HepG2 (cell line): Measurements from ENCODE around the gene SGK1. TPM values are rescaled to one million over a fixed set of nuclear protein-coding genes. Genes with fewer than 3 reads are reported as not detected.

Source experiments
- ATAC-seq: fragments of 200-7000 bp; cut with Tn5 transposase; 3 replicates; pipeline ENCODE4 v1.9.1; 2020; ENCODE audit warnings: mild to moderate bottlenecking, moderate library complexity
- BruUV-seq: library from RNA; stranded (reverse); fragments of 400-500 nt; replicated peaks from 2 replicates; lab custom pipeline; 2021; lab: Mats Ljungman, UMichigan
- CTCF ChIA-PET: fragments of 300-600 bp; formaldehyde crosslinking; extraction: SDS; loops from one replicate; lab custom pipeline; 2021; ENCODE audit warnings: low total read pairs, inconsistent platforms, low intra/inter-chr PET ratio; lab: Yijun Ruan, JAX
- POLR2A ChIA-PET: fragments of 350-600 bp; sonication (Branson Sonifier 250); formaldehyde crosslinking; loops from one replicate; lab custom pipeline; 2020; ENCODE audit warnings: antibody characterized with exemption, inconsistent platforms; lab: Yijun Ruan, JAX
- DNase-seq: peaks from one replicate; pipeline ENCODE4 v3.0.0-alpha.2; 2015; ENCODE audit warnings: low spot score
- FAIRE-seq: peaks from 3 replicates; lab custom pipeline; 2011; peaks lifted over from hg19 to GRCh38; lab: Jason Lieb, UNC
- H2AFZ ChIP-seq: one replicate; pipeline ENCODE4 v1.6.1; 2011; ENCODE audit warnings: low read length, inconsistent platforms
- H3K27ac ChIP-seq: fragments of 300-600 bp; 3 replicates; pipeline ENCODE4 v1.8.0; 2011; ENCODE audit warnings: mixed run types, mild to moderate bottlenecking, mixed read lengths, low read length, inconsistent platforms; ENCODE audit not compliant: insufficient read depth; ENCODE audit errors: extremely low read length
- H3K27me3 ChIP-seq, 2 experiments: fragments of 200-600 bp in 1 of 2; 2 replicates in 1 of 2; 3 replicates in 1 of 2; pipeline versions ENCODE4 v1.6.0 to v1.8.0; 2011; ENCODE audit warnings: low read length in 2 of 2, mild to moderate bottlenecking in 2 of 2, moderate library complexity in 2 of 2, inconsistent platforms in 1 of 2; ENCODE audit not compliant: insufficient read depth in 2 of 2, control insufficient read depth in 1 of 2
- H3K36me3 ChIP-seq, 2 experiments: fragments of 200-600 bp in 1 of 2; replicated peaks in 1 of 2; 2 replicates in 1 of 2; 3 replicates in 1 of 2; pipeline versions ENCODE4 v1.5.1 to v1.8.0; 2011; ENCODE audit warnings: low read length in 2 of 2, inconsistent platforms in 1 of 2; ENCODE audit not compliant: insufficient read depth in 2 of 2, control insufficient read depth in 1 of 2
- H3K4me1 ChIP-seq: 2 replicates; pipeline ENCODE4 v1.5.1; 2012; ENCODE audit warnings: low read length, inconsistent platforms; ENCODE audit not compliant: insufficient read depth
- H3K4me2 ChIP-seq: 2 replicates; pipeline ENCODE4 v1.6.0; 2011; ENCODE audit warnings: low read depth, low read length, inconsistent platforms
- H3K4me3 ChIP-seq, 3 experiments: fragments of 200-600 bp in 1 of 3; sonication (generic), shearing (Covaris generic) in 1 of 3; replicated peaks in 1 of 3; 2 replicates each; pipeline ENCODE4 v1.5.1; 2011 to 2016; ENCODE audit warnings: low read length in 3 of 3, inconsistent platforms in 2 of 3, low read depth in 2 of 3, mild to moderate bottlenecking in 2 of 3, control low read depth in 1 of 3, mixed read lengths in 1 of 3; ENCODE audit not compliant: insufficient read depth in 1 of 3
- H3K79me2 ChIP-seq: one replicate; pipeline ENCODE4 v1.6.1; 2011; ENCODE audit warnings: low read length, inconsistent platforms; ENCODE audit not compliant: insufficient read depth
- H3K9ac ChIP-seq: 2 replicates; pipeline ENCODE4 v1.6.0; 2011; ENCODE audit warnings: mild to moderate bottlenecking, low read depth, low read length, inconsistent platforms; ENCODE audit not compliant: insufficient read depth
- H3K9me3 ChIP-seq: 2 replicates; pipeline ENCODE4 v1.5.1; 2012; ENCODE audit warnings: mild to moderate bottlenecking, low read length
- H4K20me1 ChIP-seq: 2 replicates; pipeline ENCODE4 v1.6.0; 2011; ENCODE audit warnings: inconsistent platforms, mild to moderate bottlenecking, low read length, moderate library complexity; ENCODE audit not compliant: insufficient read depth
- CEBPG ChIP-seq: IDR thresholded peaks from 2 replicates; pipeline ENCODE4 v1.6.1; 2016
- ESRRA ChIP-seq: sonication (generic); formaldehyde crosslinking; IDR thresholded peaks from 2 replicates; pipeline ENCODE4 v1.5.1; 2020; ENCODE audit warnings: mild to moderate bottlenecking, low read depth, missing genetic modification reagents
- GTF2F1 ChIP-seq: fragments of 150-350 bp; IDR thresholded peaks from 2 replicates; pipeline ENCODE4 v1.6.1; 2014; ENCODE audit warnings: low read length
- HHEX ChIP-seq: IDR thresholded peaks from 2 replicates; pipeline ENCODE4 v1.6.1; 2016; ENCODE audit warnings: control low read depth
- JUNB ChIP-seq: sonication (generic); formaldehyde crosslinking; IDR thresholded peaks from 2 replicates; pipeline ENCODE4 v1.8.0; 2022; ENCODE audit warnings: missing genetic modification reagents, mild to moderate bottlenecking, borderline replicate concordance
- KMT2A ChIP-seq: sonication (generic); formaldehyde crosslinking; IDR thresholded peaks from 2 replicates; pipeline ENCODE4 v1.4.0; 2020; ENCODE audit warnings: missing genetic modification reagents
- NCOA2 ChIP-seq: sonication (generic); formaldehyde crosslinking; IDR thresholded peaks from 2 replicates; pipeline ENCODE4 v1.8.0; 2022; ENCODE audit warnings: inconsistent platforms
- NPAS2 ChIP-seq: sonication (generic); formaldehyde crosslinking; IDR thresholded peaks from 2 replicates; pipeline ENCODE4 v1.8.0; 2022; ENCODE audit warnings: mild to moderate bottlenecking, missing genetic modification reagents, borderline replicate concordance
- TFDP2 ChIP-seq: sonication (generic); formaldehyde crosslinking; IDR thresholded peaks from 2 replicates; pipeline ENCODE4 v1.4.0; 2020; ENCODE audit warnings: missing genetic modification reagents
- ZFP36L2 ChIP-seq: sonication (generic); formaldehyde crosslinking; IDR thresholded peaks from 2 replicates; pipeline ENCODE4 v1.4.0; 2020; ENCODE audit warnings: missing genetic modification reagents
- ZNF264 ChIP-seq: sonication (generic); formaldehyde crosslinking; IDR thresholded peaks from 2 replicates; pipeline ENCODE4 v1.4.0; 2020; ENCODE audit warnings: missing genetic modification reagents
- ZNF407 ChIP-seq: sonication (generic); formaldehyde crosslinking; IDR thresholded peaks from one replicate; pipeline ENCODE4 v1.5.1; 2020; ENCODE audit warnings: mild to moderate bottlenecking, missing genetic modification reagents; ENCODE audit errors: not compliant biosample characterization
- ZNF563 ChIP-seq: sonication (generic); formaldehyde crosslinking; IDR thresholded peaks from 2 replicates; pipeline ENCODE4 v1.8.0; 2022; ENCODE audit warnings: mild to moderate bottlenecking, moderate library complexity, missing genetic modification reagents
- ZNF775 ChIP-seq: sonication (generic); formaldehyde crosslinking; IDR thresholded peaks from 2 replicates; pipeline ENCODE4 v1.4.0; 2020; ENCODE audit warnings: missing genetic modification reagents, mild to moderate bottlenecking, moderate library complexity, borderline replicate concordance
- WGBS: methylation state at CpG from one replicate; pipeline ENCODE4 v1.1.6; 2017; ENCODE audit warnings: low lambda C conversion rate; 5-methylcytosine and 5-hydroxymethylcytosine counted together
- in situ Hi-C: cut with HindIII; loops from 2 replicates; pipeline ENCODE4 v1.10.0; 2017; ENCODE audit warnings: low pct_unique_long_range_greater_than_20kb; ENCODE audit not compliant: extremely low pct_ligation_motif_present
- intact Hi-C: fragments of 100-400 bp; cut with micrococcal nuclease; formaldehyde crosslinking; loops from one replicate; pipeline ENCODE4 v1.10.0; 2022; ENCODE audit not compliant: unreplicated experiment
- polyA plus RNA-seq, 8 experiments: library from polyadenylated mRNA; depleted of rRNA in 3 of 8; stranded (reverse) in 7 of 8; unstranded in 1 of 8; fragments of >200 nt; fragmentation: Illumina TruSeq in 4 of 8; extraction: Trizol in 4 of 8; gene quantifications; 2 replicates each; pipeline versions ENCODE4 v1.2.1 to v1.2.3, GENCODE V29; 2011 to 2016; ENCODE audit warnings: low read depth in 4 of 8, missing spikeins in 1 of 8, mixed read lengths in 1 of 8; ENCODE audit not compliant: insufficient read depth in 1 of 8
- total RNA-seq, 5 experiments: library from RNA; depleted of rRNA; stranded (reverse); fragments of >200 nt; fragmentation: Illumina TruSeq; extraction: Trizol; gene quantifications; 2 replicates each; pipeline ENCODE4 v1.2.3, GENCODE V29; 2016; ENCODE audit warnings: low read depth in 1 of 5
- TF ChIP-seq, protein P1 (sequence below): sonication (generic); formaldehyde crosslinking; IDR thresholded peaks from 2 replicates; pipeline ENCODE4 v1.4.0; 2020; ENCODE audit warnings: missing genetic modification reagents

The SGK1 gene
- total and polyA plus RNA-seq, 2 of the 13 experiments (the other 11 are each of a cell fraction or from before 2014, with no cell fraction given): 56.1 to 56.2 TPM

- Histone ChIP-seq H3K4me1 (peaks cover 66% of the 10 kb centered on the region), H2AFZ (no peak overlapping the region), H3K79me2 (peaks cover 24% of the 10 kb centered on the region), H3K4me2 (peak overlapping the region; percentile 75), H3K27ac (no peak overlapping the region), H3K9me3 (no peaks in the 10 kb centered on the region), H4K20me1 (peaks cover 42% of the 10 kb centered on the region), H3K27me3 (no peaks in the 10 kb centered on the region; a peak in 1 of 5 replicates), H3K36me3 (peaks cover 20 to 41% of the 10 kb centered on the region in 2 experiments), H3K4me3 (peak overlapping the region; percentile 77 to 82 (median 78); a peak in 5 of 6 replicates), H3K9ac (peak overlapping the region; percentile 82)
- POLR2A ChIA-PET: interaction anchor here (0.6 to 1.7 kb wide), 5 partner anchors 25 to 649 kb away, joined by 3 to 18 read pairs (median 4); no protein-coding TSS in a partner anchor
- CTCF ChIA-PET: interaction anchor here (1.4 to 5.4 kb wide), 4 partner anchors 17 to 650 kb away, joined by 5 to 78 read pairs (median 16); no protein-coding TSS in a partner anchor
- ATAC-seq: no peak
- 61% methylated on average over 4 of the region's 4 CpGs for WGBS
- BruUV-seq: no TSS peak
- DNase-seq: no peak
- in situ Hi-C loops: loop anchor here (5.0 to 25.0 kb wide), 2 partner anchors 264 to 469 kb away; no protein-coding TSS in a partner anchor
- intact Hi-C loops: loop anchor here (5.0 to 10.0 kb wide), 2 partner anchors 151 to 709 kb away; no protein-coding TSS in a partner anchor
- FAIRE-seq: peak; percentile 64
- TF ChIP-seq KMT2A (CRISPR knock-in tag): no peak
- no peak for TF ChIP-seq ZNF264 (CRISPR knock-in tag)
- no peak for TF ChIP-seq TFDP2 (CRISPR knock-in tag)
- TF ChIP-seq, protein P1, sequence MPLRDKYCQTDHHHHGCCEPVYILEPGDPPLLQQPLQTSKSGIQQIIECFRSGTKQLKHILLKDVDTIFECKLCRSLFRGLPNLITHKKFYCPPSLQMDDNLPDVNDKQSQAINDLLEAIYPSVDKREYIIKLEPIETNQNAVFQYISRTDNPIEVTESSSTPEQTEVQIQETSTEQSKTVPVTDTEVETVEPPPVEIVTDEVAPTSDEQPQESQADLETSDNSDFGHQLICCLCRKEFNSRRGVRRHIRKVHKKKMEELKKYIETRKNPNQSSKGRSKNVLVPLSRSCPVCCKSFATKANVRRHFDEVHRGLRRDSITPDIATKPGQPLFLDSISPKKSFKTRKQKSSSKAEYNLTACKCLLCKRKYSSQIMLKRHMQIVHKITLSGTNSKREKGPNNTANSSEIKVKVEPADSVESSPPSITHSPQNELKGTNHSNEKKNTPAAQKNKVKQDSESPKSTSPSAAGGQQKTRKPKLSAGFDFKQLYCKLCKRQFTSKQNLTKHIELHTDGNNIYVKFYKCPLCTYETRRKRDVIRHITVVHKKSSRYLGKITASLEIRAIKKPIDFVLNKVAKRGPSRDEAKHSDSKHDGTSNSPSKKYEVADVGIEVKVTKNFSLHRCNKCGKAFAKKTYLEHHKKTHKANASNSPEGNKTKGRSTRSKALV (CRISPR knock-in tag): no peak
- no peak for TF ChIP-seq NPAS2
- TF ChIP-seq ZNF563 (CRISPR knock-in tag): no peak
- TF ChIP-seq ZFP36L2 (CRISPR knock-in tag): no peak
- TF ChIP-seq ZNF407 (CRISPR knock-in tag): no peak
- no peak for TF ChIP-seq ESRRA (CRISPR knock-in tag)
- no peak for TF ChIP-seq JUNB (CRISPR knock-in tag)
- no peak for TF ChIP-seq NCOA2
- no peak for TF ChIP-seq GTF2F1
- no peak for TF ChIP-seq ZNF775 (CRISPR knock-in tag)
- no peak for TF ChIP-seq HHEX (CRISPR knock-in tag)
- TF ChIP-seq CEBPG (CRISPR knock-in tag): no peak
Measured at GRCh38 chr6:134173366-134173725, 144.6 kb downstream of the SGK1 start.
